IMR-90 (cell line): ENCODE data around the gene SNRNP70. TPM values are rescaled to one million over a fixed set of nuclear protein-coding genes. Genes with fewer than 3 reads are reported as not detected.

Experiments used
- ATAC-seq: fragments of 200-7000 bp; cut with Tn5 transposase; 2 replicates; pipeline ENCODE4 v1.9.1; 2020; ENCODE audit warnings: low read depth, mild to moderate bottlenecking, moderate library complexity
- BruUV-seq: library from RNA; stranded (reverse); fragments of 400-500 nt; replicated peaks from 2 replicates; lab custom pipeline; 2021; lab: Mats Ljungman, UMichigan
- CTCF ChIA-PET: fragments of 300-600 bp; formaldehyde crosslinking; extraction: SDS; loops from one replicate; lab custom pipeline; 2021; ENCODE audit warnings: antibody characterized with exemption; lab: Yijun Ruan, JAX
- POLR2A ChIA-PET: fragments of 300-600 bp; sonication (Branson Sonifier 250); formaldehyde crosslinking; loops from one replicate; lab custom pipeline; 2022; ENCODE audit warnings: antibody characterized with exemption; ENCODE audit not compliant: unreplicated experiment; lab: Charles Lee
- DNase-seq: peaks from one replicate; pipeline ENCODE4 v3.0.0; 2013
- H2AFZ ChIP-seq: replicated peaks from 2 replicates; pipeline ENCODE3; 2013; ENCODE audit warnings: low read length, mild to moderate bottlenecking; ENCODE audit not compliant: poor library complexity
- H2AK5ac ChIP-seq: 2 replicates; pipeline ENCODE4 v1.6.1; 2013; ENCODE audit warnings: low read depth, low read length, inconsistent platforms
- H2AK9ac ChIP-seq: replicated peaks from 2 replicates; pipeline ENCODE3; 2013; ENCODE audit warnings: mild to moderate bottlenecking, low read depth, low read length, moderate library complexity; ENCODE audit not compliant: poor library complexity
- H2BK120ac ChIP-seq: 2 replicates; pipeline ENCODE4 v1.6.1; 2013; ENCODE audit warnings: low read depth, low read length, inconsistent platforms
- H2BK15ac ChIP-seq: 3 replicates; pipeline ENCODE4 v1.6.1; 2013; ENCODE audit warnings: low read depth, low read length, inconsistent platforms
- H2BK20ac ChIP-seq: 2 replicates; pipeline ENCODE4 v1.6.1; 2013; ENCODE audit warnings: low read depth, mild to moderate bottlenecking, inconsistent platforms, low read length, moderate library complexity
- H2BK5ac ChIP-seq: 2 replicates; pipeline ENCODE4 v1.6.1; 2013; ENCODE audit warnings: mild to moderate bottlenecking, low read depth, low read length, inconsistent platforms; ENCODE audit not compliant: poor library complexity, severe bottlenecking
- H3K14ac ChIP-seq: replicated peaks from 2 replicates; pipeline ENCODE4 v1.6.1; 2013; ENCODE audit warnings: low read depth, low read length, inconsistent platforms
- H3K18ac ChIP-seq: 2 replicates; pipeline ENCODE4 v1.6.1; 2013; ENCODE audit warnings: low read depth, low read length, control low read depth
- H3K23ac ChIP-seq: 2 replicates; pipeline ENCODE4 v1.6.1; 2013; ENCODE audit warnings: low read depth, low read length, inconsistent platforms
- H3K27ac ChIP-seq: 2 replicates; pipeline ENCODE4 v1.5.1; 2013; ENCODE audit warnings: mild to moderate bottlenecking, control low read depth, low read length; ENCODE audit not compliant: insufficient read depth
- H3K27me3 ChIP-seq: 2 replicates; pipeline ENCODE4 v1.6.1; 2013; ENCODE audit warnings: low read length; ENCODE audit not compliant: control insufficient read depth, insufficient read depth
- H3K36me3 ChIP-seq: 2 replicates; pipeline ENCODE4 v1.6.1; 2013; ENCODE audit warnings: low read length, mixed read lengths; ENCODE audit not compliant: control insufficient read depth, insufficient read depth
- H3K4ac ChIP-seq: 2 replicates; pipeline ENCODE4 v1.6.1; 2013; ENCODE audit warnings: low read depth, low read length, inconsistent platforms
- H3K4me1 ChIP-seq: 2 replicates; pipeline ENCODE4 v1.6.1; 2013; ENCODE audit warnings: low read length, mixed read lengths; ENCODE audit not compliant: control insufficient read depth, insufficient read depth
- H3K4me2 ChIP-seq: 2 replicates; pipeline ENCODE4 v1.6.1; 2013; ENCODE audit warnings: low read depth, mild to moderate bottlenecking, control low read depth, low read length, moderate library complexity
- H3K4me3 ChIP-seq: 2 replicates; pipeline ENCODE4 v1.5.1; 2013; ENCODE audit warnings: low read depth, mild to moderate bottlenecking, control low read depth, low read length, moderate library complexity; ENCODE audit not compliant: insufficient read depth
- H3K56ac ChIP-seq: 2 replicates; pipeline ENCODE4 v1.6.1; 2013; ENCODE audit warnings: low read length, inconsistent platforms; ENCODE audit not compliant: insufficient read depth; ENCODE audit errors: extremely low read depth
- H3K79me1 ChIP-seq, 2 experiments: 2 replicates each; pipeline ENCODE4 v1.6.1; 2013; ENCODE audit warnings: low read length in 2 of 2, inconsistent platforms in 1 of 2, low read depth in 1 of 2
- H3K9ac ChIP-seq: 2 replicates; pipeline ENCODE4 v1.6.1; 2013; ENCODE audit warnings: low read depth, low read length, control low read depth
- H3K9me1 ChIP-seq: 2 replicates; pipeline ENCODE4 v1.6.1; 2013; ENCODE audit warnings: low read length, inconsistent platforms; ENCODE audit not compliant: insufficient read depth
- H3K9me3 ChIP-seq: 2 replicates; pipeline ENCODE4 v1.6.1; 2013; ENCODE audit warnings: low read length; ENCODE audit not compliant: control insufficient read depth, insufficient read depth
- H4K20me1 ChIP-seq: 2 replicates; pipeline ENCODE4 v1.6.1; 2013; ENCODE audit warnings: low read length, inconsistent platforms; ENCODE audit not compliant: insufficient read depth
- H4K5ac ChIP-seq: 2 replicates; pipeline ENCODE4 v1.6.1; 2013; ENCODE audit warnings: mild to moderate bottlenecking, low read depth, low read length, control low read depth
- H4K8ac ChIP-seq, 2 experiments: 2 replicates each; pipeline ENCODE4 v1.6.1; 2013; ENCODE audit warnings: low read depth in 2 of 2, low read length in 2 of 2, control low read depth in 1 of 2, inconsistent platforms in 1 of 2
- H4K91ac ChIP-seq: 2 replicates; pipeline ENCODE4 v1.6.1; 2013; ENCODE audit warnings: low read depth, low read length, inconsistent platforms; ENCODE audit not compliant: insufficient read depth
- CEBPB ChIP-seq: IDR thresholded peaks from 2 replicates; pipeline ENCODE4 v1.6.1; 2012; ENCODE audit warnings: low read depth, low read length, improper control_type of control experiment
- CHD1 ChIP-seq: IDR thresholded peaks from 2 replicates; pipeline ENCODE4 v1.6.1; 2012; ENCODE audit warnings: low read depth, low read length, improper control_type of control experiment
- CTCF ChIP-seq: conservative IDR thresholded peaks from 2 replicates; pipeline ENCODE4 v1.5.1; 2012; ENCODE audit warnings: mild to moderate bottlenecking, low read depth, low read length, improper control_type of control experiment
- FOS ChIP-seq: fragments of 150-350 bp; IDR thresholded peaks from 2 replicates; pipeline ENCODE4 v1.6.1; 2016; ENCODE audit warnings: low read depth, low read length
- MAFK ChIP-seq: IDR thresholded peaks from 2 replicates; pipeline ENCODE4 v1.6.1; 2012; ENCODE audit warnings: low read depth, low read length, improper control_type of control experiment
- MAZ ChIP-seq: IDR thresholded peaks from 2 replicates; pipeline ENCODE4 v1.6.1; 2012; ENCODE audit warnings: low read depth, mild to moderate bottlenecking, low read length, improper control_type of control experiment, moderate library complexity, borderline replicate concordance
- MXI1 ChIP-seq: IDR thresholded peaks from 2 replicates; pipeline ENCODE4 v1.6.1; 2012; ENCODE audit warnings: low read depth, mild to moderate bottlenecking, low read length, moderate library complexity, borderline replicate concordance
- NFE2L2 ChIP-seq: fragments of 150-350 bp; IDR thresholded peaks from 2 replicates; pipeline ENCODE4 v1.6.1; 2016; ENCODE audit warnings: low read depth, mild to moderate bottlenecking, low read length
- POLR2A ChIP-seq: IDR thresholded peaks from 2 replicates; pipeline ENCODE4 v1.6.1; 2012; ENCODE audit warnings: mild to moderate bottlenecking, low read depth, low read length
- RAD21 ChIP-seq: IDR thresholded peaks from 2 replicates; pipeline ENCODE4 v1.6.1; 2012; ENCODE audit warnings: low read length, improper control_type of control experiment
- RCOR1 ChIP-seq: IDR thresholded peaks from 2 replicates; pipeline ENCODE4 v1.6.1; 2012; ENCODE audit warnings: mild to moderate bottlenecking, low read length, improper control_type of control experiment; ENCODE audit not compliant: insufficient replicate concordance
- RFX5 ChIP-seq: IDR thresholded peaks from 2 replicates; pipeline ENCODE4 v1.8.0; 2012; ENCODE audit warnings: low read depth, mild to moderate bottlenecking, low read length, moderate library complexity
- SMC3 ChIP-seq: fragments of 150-350 bp; IDR thresholded peaks from 2 replicates; pipeline ENCODE4 v1.6.1; 2016; ENCODE audit warnings: low read depth, mild to moderate bottlenecking, antibody characterized with exemption, low read length, moderate library complexity
- USF2 ChIP-seq: fragments of 150-350 bp; IDR thresholded peaks from 2 replicates; pipeline ENCODE4 v1.6.1; 2017; ENCODE audit warnings: mild to moderate bottlenecking, antibody characterized with exemption, low read length, low read depth
- WGBS, 2 experiments: methylation state at CpG; one replicate each; pipeline versions ENCODE4 v1.1.5 to v1.1.7; 2013; ENCODE audit warnings: missing lambda C conversion rate in 2 of 2; ENCODE audit not compliant: insufficient read length in 1 of 2; ENCODE audit errors: extremely low coverage in 2 of 2; 5-methylcytosine and 5-hydroxymethylcytosine counted together
- dilution Hi-C: fragments of 300-500 bp; cut with HindIII; formaldehyde crosslinking; loops from one replicate; pipeline ENCODE4 v1.14.3; 2018; ENCODE audit warnings: low sequenced_read_pairs; ENCODE audit not compliant: unreplicated experiment
- in situ Hi-C: fragments of 300-500 bp; cut with MboI; formaldehyde crosslinking; loops from 3 replicates; pipeline ENCODE4 v1.14.3; 2019; ENCODE audit warnings: low sequenced_read_pairs, inconsistent platforms, mixed read lengths
- intact Hi-C: fragments of 100-400 bp; cut with micrococcal nuclease; formaldehyde crosslinking; loops from 2 replicates; pipeline ENCODE4 v1.10.0; 2022
- polyA plus RNA-seq, 3 experiments: library from polyadenylated mRNA; depleted of rRNA; stranded (reverse); fragments of >200 nt; gene quantifications; 2 replicates each; pipeline ENCODE4 v1.2.3, GENCODE V29; 2012; ENCODE audit warnings: low replicate concordance in 1 of 3
- total RNA-seq: library from RNA; depleted of rRNA; stranded (reverse); fragments of >200 nt; gene quantifications from 2 replicates; pipeline ENCODE4 v1.2.3, GENCODE V29; 2012
- TF ChIP-seq, protein P1 (sequence below): fragments of 150-350 bp; IDR thresholded peaks from 2 replicates; pipeline ENCODE4 v1.6.1; 2016; ENCODE audit warnings: low read depth, mild to moderate bottlenecking, low read length, moderate library complexity, borderline replicate concordance

Gene SNRNP70
- total and polyA plus RNA-seq, 2 of the 4 experiments (the other 2 are of a cell fraction): 72.8 to 200 TPM

DNA sequence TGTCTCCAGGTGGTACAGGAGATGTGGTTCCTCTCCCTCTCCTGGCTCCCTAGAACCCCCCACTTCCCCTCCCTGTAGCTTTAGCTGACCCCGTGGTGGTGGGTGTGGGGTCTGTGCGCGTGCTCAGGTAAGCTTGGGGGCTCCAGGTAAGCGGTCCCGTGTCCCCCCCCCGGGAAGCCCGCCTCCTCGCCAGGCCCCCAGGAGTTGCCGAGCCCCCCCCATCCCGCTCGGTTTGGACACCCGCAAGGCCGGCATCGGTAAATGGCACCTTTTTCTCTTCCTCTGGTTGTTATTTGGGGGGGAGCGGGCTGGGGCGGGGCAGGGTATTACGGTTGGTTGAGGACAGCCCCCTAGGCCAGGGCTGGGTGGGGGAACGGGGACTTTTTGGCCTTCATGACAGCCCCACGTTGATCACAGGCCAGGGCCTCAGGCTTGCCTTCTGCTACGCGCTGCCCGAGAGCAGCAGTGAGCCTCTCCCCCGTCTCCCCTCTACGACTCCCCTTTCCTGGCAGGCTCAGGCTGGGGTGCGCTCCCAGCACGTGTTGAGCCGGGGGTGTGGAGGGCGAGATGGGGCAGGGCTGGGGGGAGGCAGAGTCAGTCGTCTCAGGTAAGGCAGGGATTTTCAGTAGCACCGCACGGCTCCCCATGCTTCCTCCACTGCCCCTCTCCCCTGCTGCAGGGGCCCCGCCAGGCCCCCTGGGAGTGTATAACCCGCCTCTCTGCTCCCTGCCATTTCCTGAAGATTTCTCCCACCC lies 18.3 kb downstream of the SNRNP70 start:
- WGBS, 2 experiments: 94% methylated on average over 3 of the region's 33 CpGs; no CpG with 5 or more reads in 1 of the 2 experiments
- Histone ChIP-seq H3K79me1 (peaks cover 30 to 58% of the 10 kb centered on the region in 2 experiments), H3K18ac (no peak overlapping the region), H3K36me3 (peaks cover 81% of the 10 kb centered on the region), H4K5ac (no peak overlapping the region), H3K9ac (no peak overlapping the region), H3K4ac (no peak overlapping the region), H2BK5ac (no peak overlapping the region), H2AK9ac (no peak overlapping the region), H3K27ac (no peak overlapping the region), H2BK15ac (no peak overlapping the region), H3K9me3 (no peaks in the 10 kb centered on the region), H3K27me3 (no peaks in the 10 kb centered on the region), H3K4me2 (no peak overlapping the region), H3K56ac (no peak overlapping the region), H3K4me1 (no peaks in the 10 kb centered on the region), H3K14ac (no peak overlapping the region), H2AFZ (no peak overlapping the region), H4K8ac (no peak overlapping the region), H4K20me1 (peaks cover 49% of the 10 kb centered on the region), H4K91ac (no peak overlapping the region), H2BK120ac (no peak overlapping the region), H3K23ac (no peak overlapping the region), H3K4me3 (no peak overlapping the region), H2BK20ac (no peak overlapping the region), H3K9me1 (no peaks in the 10 kb centered on the region), H2AK5ac (no peak overlapping the region)
- no peak for TF ChIP-seq CEBPB
- TF ChIP-seq USF2: no peak
- no peak for TF ChIP-seq SMC3
- no peak for TF ChIP-seq MAZ
- no peak for TF ChIP-seq POLR2A
- no peak for TF ChIP-seq CHD1
- TF ChIP-seq, protein P1, sequence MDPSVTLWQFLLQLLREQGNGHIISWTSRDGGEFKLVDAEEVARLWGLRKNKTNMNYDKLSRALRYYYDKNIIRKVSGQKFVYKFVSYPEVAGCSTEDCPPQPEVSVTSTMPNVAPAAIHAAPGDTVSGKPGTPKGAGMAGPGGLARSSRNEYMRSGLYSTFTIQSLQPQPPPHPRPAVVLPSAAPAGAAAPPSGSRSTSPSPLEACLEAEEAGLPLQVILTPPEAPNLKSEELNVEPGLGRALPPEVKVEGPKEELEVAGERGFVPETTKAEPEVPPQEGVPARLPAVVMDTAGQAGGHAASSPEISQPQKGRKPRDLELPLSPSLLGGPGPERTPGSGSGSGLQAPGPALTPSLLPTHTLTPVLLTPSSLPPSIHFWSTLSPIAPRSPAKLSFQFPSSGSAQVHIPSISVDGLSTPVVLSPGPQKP: no peak
- TF ChIP-seq RFX5: no peak
- TF ChIP-seq FOS: no peak
- no peak for TF ChIP-seq NFE2L2
- TF ChIP-seq MAFK: no peak
- no peak for TF ChIP-seq CTCF
- no peak for TF ChIP-seq RAD21
- TF ChIP-seq MXI1: no peak
- no peak for TF ChIP-seq RCOR1
- ChIA-PET CTCF (no interaction called here), POLR2A (no interaction called here)
- intact Hi-C loops: no loop called here
- ATAC-seq: no peak
- dilution Hi-C loops: no loop called here
- BruUV-seq: no TSS peak
- DNase-seq: no peak
- in situ Hi-C loops: no loop called here
